Prostate gland (tissue), 2 donors: ENCODE data around the gene KRTAP2-4. TPM values are rescaled to one million over a fixed set of nuclear protein-coding genes. Genes with fewer than 3 reads are reported as not detected.

ENCODE experiments used
- DNase-seq: peaks from one replicate; pipeline ENCODE4 v3.0.0-alpha.2; 2019; ENCODE audit warnings: low spot score
- H3K27ac ChIP-seq, 2 donors: fragments of 200-600 bp; sonication (generic); 2 replicates each; pipeline ENCODE4 v1.5.1; 2017 to 2019
- H3K27me3 ChIP-seq: fragments of 200-600 bp; sonication (generic); replicated peaks from 2 replicates; pipeline ENCODE4 v1.5.1; 2019; ENCODE audit not compliant: insufficient read depth
- H3K36me3 ChIP-seq, 2 donors: fragments of 200-600 bp; sonication (generic); 1 replicate in 1 of 2; 2 replicates in 1 of 2; pipeline versions ENCODE4 v1.5.1 to v1.8.1; 2017 to 2019
- H3K4me1 ChIP-seq: fragments of 200-600 bp; sonication (generic); replicated peaks from 2 replicates; pipeline ENCODE4 v1.5.1; 2019
- H3K4me3 ChIP-seq, 2 donors: fragments of 200-600 bp; sonication (generic); 2 replicates each; pipeline ENCODE4 v1.5.1; 2017 to 2019
- H3K9me3 ChIP-seq: fragments of 200-600 bp; sonication (generic); 2 replicates; pipeline ENCODE4 v1.5.1; 2017
- POLR2A ChIP-seq: fragments of 450-650 bp; IDR thresholded peaks from one replicate; pipeline ENCODE4 v1.6.1; 2016; ENCODE audit warnings: antibody characterized with exemption, mild to moderate bottlenecking
- POLR2AphosphoS5 ChIP-seq: sonication (generic); formaldehyde crosslinking; IDR thresholded peaks from one replicate; pipeline ENCODE4 v1.6.1; 2017; ENCODE audit warnings: antibody characterized with exemption
- WGBS: methylation state at CpG from one replicate; pipeline ENCODE4 v1.1.5; 2018; 5-methylcytosine and 5-hydroxymethylcytosine counted together
- intact Hi-C: fragments of 100-400 bp; cut with DNase I; formaldehyde crosslinking; loops from one replicate; pipeline ENCODE4 v1.14.2; 2022
- total RNA-seq, 2 donors: library from RNA; depleted of rRNA; stranded (reverse); fragments of >200 nt; gene quantifications; one replicate each; pipeline ENCODE4 v1.1.0, GENCODE V29; 2016
- TF ChIP-seq, protein P1 (sequence below), 4 experiments: fragments of 200-600 bp in 2 of 4; fragments of 450-650 bp in 2 of 4; sonication (generic) in 2 of 4; IDR thresholded peaks; 1 replicate in 3 of 4; 2 replicates in 1 of 4; pipeline ENCODE4 v1.5.1; 2016 to 2019; ENCODE audit warnings: antibody characterized with exemption in 4 of 4, mild to moderate bottlenecking in 2 of 4, moderate library complexity in 2 of 4

The KRTAP2-4 gene
- total RNA-seq, 2 donors from 2014 or later, result not detected

DNA sequence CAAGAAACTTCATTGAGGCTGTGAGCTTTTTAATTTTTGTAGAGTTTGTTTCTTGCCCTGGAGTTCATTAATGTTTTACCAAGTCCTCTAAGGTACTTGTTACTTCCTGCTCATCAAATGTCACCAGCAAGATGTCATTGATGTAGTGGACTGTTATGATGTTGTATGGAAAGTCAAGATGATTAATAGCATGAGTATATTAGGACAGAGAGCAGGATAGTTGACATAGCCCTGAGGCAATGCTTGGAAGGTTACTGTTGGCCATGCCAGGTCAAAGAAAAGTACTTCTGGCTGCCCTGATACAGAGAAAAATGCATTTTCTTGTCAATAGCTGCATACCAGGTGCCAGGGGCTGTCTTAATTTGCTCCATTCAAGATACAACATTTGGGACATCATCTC is 45.3 kb downstream of the KRTAP2-4 start:
- no peak for DNase-seq
- intact Hi-C loops, result no loop called here
- Histone ChIP-seq H3K4me1 (no peaks in the 10 kb centered on the region), H3K36me3 (no peaks in the 10 kb centered on the region), H3K4me3 (no peak overlapping the region), H3K27ac (no peak overlapping the region), H3K9me3 (no peaks in the 10 kb centered on the region), H3K27me3 (no peaks in the 10 kb centered on the region)
- TF ChIP-seq, protein P1, sequence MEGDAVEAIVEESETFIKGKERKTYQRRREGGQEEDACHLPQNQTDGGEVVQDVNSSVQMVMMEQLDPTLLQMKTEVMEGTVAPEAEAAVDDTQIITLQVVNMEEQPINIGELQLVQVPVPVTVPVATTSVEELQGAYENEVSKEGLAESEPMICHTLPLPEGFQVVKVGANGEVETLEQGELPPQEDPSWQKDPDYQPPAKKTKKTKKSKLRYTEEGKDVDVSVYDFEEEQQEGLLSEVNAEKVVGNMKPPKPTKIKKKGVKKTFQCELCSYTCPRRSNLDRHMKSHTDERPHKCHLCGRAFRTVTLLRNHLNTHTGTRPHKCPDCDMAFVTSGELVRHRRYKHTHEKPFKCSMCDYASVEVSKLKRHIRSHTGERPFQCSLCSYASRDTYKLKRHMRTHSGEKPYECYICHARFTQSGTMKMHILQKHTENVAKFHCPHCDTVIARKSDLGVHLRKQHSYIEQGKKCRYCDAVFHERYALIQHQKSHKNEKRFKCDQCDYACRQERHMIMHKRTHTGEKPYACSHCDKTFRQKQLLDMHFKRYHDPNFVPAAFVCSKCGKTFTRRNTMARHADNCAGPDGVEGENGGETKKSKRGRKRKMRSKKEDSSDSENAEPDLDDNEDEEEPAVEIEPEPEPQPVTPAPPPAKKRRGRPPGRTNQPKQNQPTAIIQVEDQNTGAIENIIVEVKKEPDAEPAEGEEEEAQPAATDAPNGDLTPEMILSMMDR (IDR thresholded peaks at IDR 0.05), result no peak
- TF ChIP-seq POLR2A (no peak), POLR2AphosphoS5 (no peak)

DNA sequence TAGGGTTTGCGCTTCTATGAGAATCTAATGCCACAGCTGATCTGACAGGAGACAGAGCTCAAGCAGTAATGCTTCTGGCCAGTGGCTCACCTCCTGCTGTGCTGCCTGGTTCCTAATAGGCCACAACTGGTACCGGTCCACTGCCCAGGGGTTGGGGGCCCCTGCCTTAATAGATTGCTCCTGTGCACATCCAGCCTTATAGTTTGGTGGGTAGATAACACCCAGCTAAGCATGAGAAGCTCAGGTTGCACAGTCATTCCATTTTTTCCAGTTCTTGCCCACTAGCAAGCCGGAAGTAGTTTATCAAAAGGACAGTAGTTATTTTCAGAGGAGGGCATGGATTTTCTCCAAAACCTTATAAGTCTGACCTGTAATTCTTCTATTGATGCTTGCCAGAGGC is 46.3 kb downstream of the KRTAP2-4 start:
- no peaks in the 10 kb centered on the region for H3K27me3 ChIP-seq
- TF ChIP-seq, protein P1 (IDR thresholded peaks at IDR 0.05), result no peak
- no peak for TF ChIP-seq POLR2AphosphoS5
- H3K4me3 ChIP-seq, result no peak overlapping the region
- WGBS, result 92% methylated on average over 3 of the region's 3 CpGs
- no peak for DNase-seq
- no peaks in the 10 kb centered on the region for H3K4me1 ChIP-seq
- intact Hi-C loops, result no loop called here
- no peak overlapping the region for H3K27ac ChIP-seq
- H3K9me3 ChIP-seq, result no peaks in the 10 kb centered on the region
- no peaks in the 10 kb centered on the region for H3K36me3 ChIP-seq

DNA sequence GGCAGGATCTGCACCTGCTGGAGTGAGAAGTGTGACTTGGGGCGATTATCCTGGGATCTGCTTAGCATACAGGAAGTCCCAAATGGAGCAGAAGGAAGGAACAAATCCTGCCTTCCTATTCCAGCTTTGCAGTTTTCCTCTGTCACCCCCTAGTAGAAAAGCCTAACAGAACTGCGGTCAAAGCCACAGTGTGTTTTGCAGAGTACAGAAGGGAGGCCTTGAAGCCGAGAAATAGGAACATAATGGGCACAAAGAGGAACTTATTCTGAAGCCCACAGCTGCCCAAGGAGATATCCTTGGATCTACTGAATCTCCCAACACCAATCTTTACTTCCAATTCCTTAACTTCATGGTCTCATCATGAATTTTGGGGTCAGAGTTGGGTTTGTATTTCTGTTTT is 47.1 kb downstream of the KRTAP2-4 start:
- Histone ChIP-seq H3K4me3 (no peak overlapping the region), H3K36me3 (no peaks in the 10 kb centered on the region), H3K27ac (no peak overlapping the region), H3K27me3 (no peaks in the 10 kb centered on the region), H3K9me3 (no peaks in the 10 kb centered on the region), H3K4me1 (no peaks in the 10 kb centered on the region)
- DNase-seq, result no peak
- intact Hi-C loops, result no loop called here
- TF ChIP-seq POLR2A (no peak), POLR2AphosphoS5 (no peak)
- TF ChIP-seq, protein P1 (IDR thresholded peaks at IDR 0.05), result no peak
- 77% methylated on average over 3 of the region's 3 CpGs for WGBS

DNA sequence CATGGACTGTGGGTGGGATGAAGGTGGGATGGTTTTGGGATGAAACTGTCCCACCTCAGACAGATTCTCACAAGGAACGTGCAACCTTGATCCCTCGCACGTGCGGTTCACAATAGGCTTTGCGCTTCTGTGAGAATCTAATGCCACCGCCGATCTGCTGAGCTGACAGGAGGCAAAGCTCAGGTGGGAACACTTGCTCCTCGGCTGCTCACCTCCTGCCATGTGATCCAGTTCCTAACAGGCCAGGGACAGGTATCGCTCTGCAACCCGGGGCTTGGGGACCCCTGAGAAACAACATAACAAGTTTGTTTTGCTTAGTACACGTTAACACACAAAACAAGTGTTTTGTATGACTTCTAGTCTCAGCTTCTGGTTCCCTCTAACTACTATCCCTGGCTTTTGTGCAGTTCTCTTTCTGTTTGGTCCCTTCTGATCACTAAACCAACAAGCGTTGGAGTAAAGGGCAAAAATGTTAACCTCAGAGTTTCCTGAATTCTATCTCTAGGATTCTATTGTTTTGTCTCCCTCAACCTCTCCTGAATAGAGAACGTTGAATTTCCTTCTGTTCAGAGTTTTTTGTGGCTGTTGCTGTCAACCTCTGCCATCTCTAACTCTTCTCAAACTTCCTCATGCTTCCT is 49.0 kb downstream of the KRTAP2-4 start:
- 88% methylated on average over 13 of the region's 13 CpGs for WGBS
- Histone ChIP-seq H3K9me3 (no peaks in the 10 kb centered on the region), H3K4me3 (no peak overlapping the region), H3K27me3 (no peaks in the 10 kb centered on the region), H3K4me1 (no peaks in the 10 kb centered on the region), H3K36me3 (no peaks in the 10 kb centered on the region), H3K27ac (no peak overlapping the region)
- intact Hi-C loops, result no loop called here
- DNase-seq, result no peak
- TF ChIP-seq, protein P1 (IDR thresholded peaks at IDR 0.05), result no peak
- TF ChIP-seq POLR2AphosphoS5 (no peak), POLR2A (no peak)

DNA sequence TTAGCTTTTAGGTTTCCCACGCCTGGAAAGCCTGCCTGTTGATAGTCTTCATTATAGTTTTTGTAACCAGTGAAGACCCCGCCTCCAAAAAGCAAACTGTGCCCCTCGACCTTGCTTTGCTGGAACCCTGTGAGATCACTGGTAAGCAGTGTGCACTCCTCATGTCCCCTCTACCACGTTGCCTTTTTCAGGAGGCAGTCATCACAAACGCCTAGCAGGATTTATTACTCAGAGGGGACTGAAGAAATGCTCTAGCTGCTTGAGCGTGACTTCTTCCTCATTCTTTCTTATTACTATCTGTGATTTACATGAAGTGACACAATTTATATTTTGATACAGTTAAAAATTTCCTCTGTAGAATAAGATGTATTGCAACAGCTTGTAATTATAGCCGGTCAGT is 50.2 kb downstream of the KRTAP2-4 start:
- H3K27me3 ChIP-seq, result no peaks in the 10 kb centered on the region
- H3K4me3 ChIP-seq, result no peak overlapping the region
- intact Hi-C loops, result no loop called here
- no peaks in the 10 kb centered on the region for H3K4me1 ChIP-seq
- TF ChIP-seq POLR2AphosphoS5 (no peak), POLR2A (no peak)
- TF ChIP-seq, protein P1 (IDR thresholded peaks at IDR 0.05), result no peak
- no peak for DNase-seq
- WGBS, result 77% methylated on average over 7 of the region's 7 CpGs
- no peaks in the 10 kb centered on the region for H3K9me3 ChIP-seq
- no peaks in the 10 kb centered on the region for H3K36me3 ChIP-seq
- no peak overlapping the region for H3K27ac ChIP-seq
